Mammary epithelial cell (primary cell): ENCODE results near the gene ATAD3C.

Experiments used
- CTCF ChIP-seq, 2 donors: IDR thresholded peaks in 1 of 2; conservative IDR thresholded peaks in 1 of 2; 2 replicates each; pipeline ENCODE4 v1.5.1; 2011 to 2012; ENCODE audit warnings: inconsistent platforms in 2 of 2, low read length in 2 of 2, mild to moderate bottlenecking in 2 of 2, control low read depth in 1 of 2, low read depth in 1 of 2; ENCODE audit not compliant: insufficient read depth in 1 of 2; ENCODE audit errors: extremely low read depth in 1 of 2
- EZH2 ChIP-seq: IDR thresholded peaks from 2 replicates; pipeline ENCODE4 v1.6.1; 2012; ENCODE audit warnings: low read length, inconsistent platforms, borderline replicate concordance

GRCh38 chr1:1462318-1462966 lies 13.0 kb downstream of the ATAD3C start:
- TF ChIP-seq CTCF (conservative IDR thresholded peaks at IDR 0.05 in 1 of 2, IDR thresholded peaks at IDR 0.05 in 1 of 2; ENCODE audit: extremely low read depth in 1 of 2, insufficient read depth in 1 of 2, low read depth in 1 of 2, low read length in 2 of 2) (no peak), EZH2 (no peak)
